Upper lobe of left lung (tissue), 6 donors: Measurements from ENCODE around the gene PSMC2. TPM values are rescaled to one million over a fixed set of nuclear protein-coding genes. Genes with fewer than 3 reads are reported as not detected.

Experiments
- ATAC-seq, 2 donors: fragments of 200-7000 bp; cut with Tn5 transposase; one replicate each; pipeline ENCODE4 v1.9.1; 2022; ENCODE audit warnings: mild to moderate bottlenecking in 2 of 2, moderate library complexity in 2 of 2; ENCODE audit not compliant: low FRiP score in 2 of 2
- DNase-seq, 2 donors: peaks; one replicate each; pipeline ENCODE4 v3.0.0-alpha.2; 2019 to 2020
- H3K27ac ChIP-seq, 4 donors: fragments of 200-600 bp; sonication (generic); one replicate each; pipeline ENCODE4 v1.5.1; 2016 to 2019
- H3K27me3 ChIP-seq, 4 donors: fragments of 200-600 bp; sonication (generic); one replicate each; pipeline ENCODE4 v1.5.1; 2017 to 2019
- H3K36me3 ChIP-seq, 4 donors: fragments of 200-600 bp; sonication (generic); one replicate each; pipeline ENCODE4 v1.5.1; 2016 to 2019
- H3K4me1 ChIP-seq, 4 donors: fragments of 200-600 bp; sonication (generic); one replicate each; pipeline ENCODE4 v1.5.1; 2018 to 2019
- H3K4me3 ChIP-seq, 4 donors: fragments of 200-600 bp; sonication (generic); one replicate each; pipeline ENCODE4 v1.5.1; 2017 to 2019; ENCODE audit warnings: mild to moderate bottlenecking in 2 of 4, moderate library complexity in 1 of 4
- H3K9me3 ChIP-seq, 4 donors: fragments of 200-600 bp; sonication (generic); one replicate each; pipeline ENCODE4 v1.5.1; 2018 to 2019
- EP300 ChIP-seq, 4 donors: sonication (generic); formaldehyde crosslinking; IDR thresholded peaks; one replicate each; pipeline ENCODE4 v1.5.1; 2017; ENCODE audit warnings: antibody characterized with exemption in 4 of 4, control low read depth in 2 of 4
- POLR2A ChIP-seq, 4 donors: fragments of 450-650 bp; IDR thresholded peaks; one replicate each; pipeline ENCODE4 v1.5.1; 2016 to 2017; ENCODE audit warnings: antibody characterized with exemption in 4 of 4, mild to moderate bottlenecking in 2 of 4
- POLR2AphosphoS5 ChIP-seq, 2 donors: sonication (generic); formaldehyde crosslinking; IDR thresholded peaks; one replicate each; pipeline ENCODE4 v1.5.1; 2017; ENCODE audit warnings: antibody characterized with exemption in 2 of 2
- WGBS, 2 donors: methylation state at CpG; one replicate each; pipeline ENCODE4 v1.1.5; 2017 to 2018; 5-methylcytosine and 5-hydroxymethylcytosine counted together
- small RNA-seq, 4 donors: library from RNA; depleted of rRNA; stranded (forward); fragments of <200 nt; gene quantifications; one replicate each; pipeline ENCODE3, GENCODE V24; 2016
- total RNA-seq, 6 donors: library from RNA; depleted of rRNA in 4 of 6; stranded (reverse); fragments of >200 nt in 4 of 6; gene quantifications; one replicate each; pipeline versions ENCODE4 v1.1.0 to v1.2.1, GENCODE V29; 2016 to 2021
- TF ChIP-seq, protein P1 (sequence below), 6 experiments: fragments of 450-650 bp in 4 of 6; fragments of 200-600 bp in 2 of 6; sonication (generic) in 2 of 6; IDR thresholded peaks; one replicate each; pipeline ENCODE4 v1.5.1; 2016 to 2019; ENCODE audit warnings: antibody characterized with exemption in 6 of 6
- donor health status: DM: no; HTN: no; CAD: no; lungs with moderate emphysema.
- donor health status: DM: no; HTN: yes; CAD: no; lungs with severe emphysema.

PSMC2 gene
- total RNA-seq, 6 donors from 2014 or later = 26.2 to 114 (median 91.8) TPM

DNA sequence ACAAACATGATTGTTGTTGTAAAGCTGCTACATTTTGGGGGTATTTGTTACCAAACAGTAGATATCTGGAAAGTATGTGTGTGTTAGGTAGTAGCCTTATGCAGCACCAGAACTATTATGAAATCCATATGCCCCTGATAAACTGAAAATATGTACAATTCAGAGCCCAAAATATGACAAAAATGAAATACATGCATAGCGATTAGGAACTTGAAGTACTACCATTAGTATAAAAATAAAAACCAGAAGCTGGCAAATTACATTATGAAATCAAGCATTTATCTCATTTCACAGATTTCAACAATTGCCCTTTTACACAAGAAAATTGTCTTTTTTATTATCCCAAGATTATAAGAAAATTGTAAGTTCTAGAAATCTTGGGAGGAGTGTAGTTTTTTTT lies 64.7 kb downstream of the PSMC2 start:
- TF ChIP-seq POLR2AphosphoS5 (IDR thresholded peaks at IDR 0.05) = no peak
- TF ChIP-seq, protein P1, sequence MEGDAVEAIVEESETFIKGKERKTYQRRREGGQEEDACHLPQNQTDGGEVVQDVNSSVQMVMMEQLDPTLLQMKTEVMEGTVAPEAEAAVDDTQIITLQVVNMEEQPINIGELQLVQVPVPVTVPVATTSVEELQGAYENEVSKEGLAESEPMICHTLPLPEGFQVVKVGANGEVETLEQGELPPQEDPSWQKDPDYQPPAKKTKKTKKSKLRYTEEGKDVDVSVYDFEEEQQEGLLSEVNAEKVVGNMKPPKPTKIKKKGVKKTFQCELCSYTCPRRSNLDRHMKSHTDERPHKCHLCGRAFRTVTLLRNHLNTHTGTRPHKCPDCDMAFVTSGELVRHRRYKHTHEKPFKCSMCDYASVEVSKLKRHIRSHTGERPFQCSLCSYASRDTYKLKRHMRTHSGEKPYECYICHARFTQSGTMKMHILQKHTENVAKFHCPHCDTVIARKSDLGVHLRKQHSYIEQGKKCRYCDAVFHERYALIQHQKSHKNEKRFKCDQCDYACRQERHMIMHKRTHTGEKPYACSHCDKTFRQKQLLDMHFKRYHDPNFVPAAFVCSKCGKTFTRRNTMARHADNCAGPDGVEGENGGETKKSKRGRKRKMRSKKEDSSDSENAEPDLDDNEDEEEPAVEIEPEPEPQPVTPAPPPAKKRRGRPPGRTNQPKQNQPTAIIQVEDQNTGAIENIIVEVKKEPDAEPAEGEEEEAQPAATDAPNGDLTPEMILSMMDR (IDR thresholded peaks at IDR 0.05) = no peak
- TF ChIP-seq EP300 (IDR thresholded peaks at IDR 0.05) = no peak
- TF ChIP-seq POLR2A (IDR thresholded peaks at IDR 0.05) = no peak
- H3K9me3 ChIP-seq = no peaks in the 10 kb centered on the region
- no peaks in the 10 kb centered on the region for H3K27me3 ChIP-seq
- H3K4me3 ChIP-seq = no peak overlapping the region
- DNase-seq (no peak), ATAC-seq (no peak)
- H3K4me1 ChIP-seq = no peaks in the 10 kb centered on the region
- 84 to 89% methylated on average over 1 of the region's 1 CpG for WGBS, 2 donors
- no peak overlapping the region for H3K27ac ChIP-seq
- no peaks in the 10 kb centered on the region for H3K36me3 ChIP-seq

DNA sequence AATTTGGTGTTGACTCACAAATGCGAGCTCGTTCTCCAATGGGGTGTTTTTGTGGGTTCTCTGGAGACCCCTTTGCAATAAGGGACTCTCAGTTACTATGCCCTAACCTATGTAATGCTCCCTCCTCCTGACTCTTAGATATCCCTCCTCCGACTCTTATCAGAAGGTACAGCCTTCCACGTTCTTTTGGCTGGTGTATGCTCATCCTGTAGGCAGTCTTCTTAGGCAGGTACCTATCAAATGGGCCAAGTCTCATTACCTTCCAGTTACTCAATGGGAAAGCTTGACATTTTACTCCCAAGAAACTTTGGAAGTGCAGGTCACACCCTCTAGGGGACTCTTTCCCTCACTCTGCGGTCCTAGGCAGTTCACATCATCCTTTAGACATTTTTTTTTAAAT lies 66.0 kb downstream of the PSMC2 start:
- Histone ChIP-seq H3K4me3 (no peak overlapping the region), H3K27me3 (no peaks in the 10 kb centered on the region), H3K27ac (no peak overlapping the region), H3K36me3 (no peaks in the 10 kb centered on the region), H3K9me3 (no peaks in the 10 kb centered on the region), H3K4me1 (no peaks in the 10 kb centered on the region)
- no peak for DNase-seq
- WGBS, 2 donors = 81 to 92% methylated on average over 5 of the region's 5 CpGs
- TF ChIP-seq POLR2AphosphoS5 (IDR thresholded peaks at IDR 0.05) (no peak), POLR2A (IDR thresholded peaks at IDR 0.05) (no peak), EP300 (IDR thresholded peaks at IDR 0.05) (no peak)
- TF ChIP-seq, protein P1 (IDR thresholded peaks at IDR 0.05) = no peak
- ATAC-seq = no peak

GRCh38 chr7:103418241-103418640 lies 70.8 kb downstream of the PSMC2 start:
- Histone ChIP-seq H3K4me1 (no peaks in the 10 kb centered on the region), H3K9me3 (no peaks in the 10 kb centered on the region), H3K4me3 (no peak overlapping the region), H3K36me3 (no peaks in the 10 kb centered on the region), H3K27me3 (no peaks in the 10 kb centered on the region), H3K27ac (no peak overlapping the region)
- WGBS, 2 donors = 61 to 62% methylated on average over 3 of the region's 3 CpGs
- TF ChIP-seq EP300 (IDR thresholded peaks at IDR 0.05) (no peak), POLR2A (IDR thresholded peaks at IDR 0.05) (no peak), POLR2AphosphoS5 (IDR thresholded peaks at IDR 0.05) (no peak)
- TF ChIP-seq, protein P1 (IDR thresholded peaks at IDR 0.05) = no peak
- DNase-seq (no peak), ATAC-seq (no peak)

Small RNA genes within 50 kb of the gene (small RNA-seq; reads per million reads assigned to genes)
- 0 reads per million in 4 donors for gene RPS29P16

Other genes with a start within 250 kb of the PSMC2 start
- 10 to 100 TPM in 4 of 6 donors, 1 to 10 TPM in 2; 8.9 to 20.8 (median 10.8) TPM for gene NAPEPLD, start 198.5 kb upstream of the PSMC2 start, total RNA-seq
- gene PMPCB, start 50.2 kb upstream of the PSMC2 start, total RNA-seq = 10 to 100 TPM; 24.9 to 53.2 (median 41.8) TPM
- gene DNAJC2, start 2.9 kb upstream of the PSMC2 start, total RNA-seq = 10 to 100 TPM; 13.1 to 30.4 (median 16.6) TPM
- gene SLC26A5, start 98.6 kb downstream of the PSMC2 start, total RNA-seq = 1 to 10 TPM in 5 of 6 donors, under 1 TPM in 1; 0.88 to 3.2 (median 1.5) TPM